Activated naive CD8-positive, alpha-beta T cell (primary cell): Measurements from ENCODE around the gene EML4.
"Not testable (repeated sequence)": the region's sequence is repeated elsewhere in the genome, so short reads cannot be mapped to it uniquely, and the experiment has no call there.

ENCODE experiments used
- H3K27ac Mint-ChIP-seq: one replicate; pipeline ENCODE4 v1.8.0; 2021; ENCODE audit warnings: mixed read lengths
- H3K27me3 Mint-ChIP-seq: one replicate; pipeline ENCODE4 v1.8.0; 2021; ENCODE audit warnings: mixed read lengths
- H3K36me3 Mint-ChIP-seq: one replicate; pipeline ENCODE4 v1.8.0; 2021; ENCODE audit warnings: mixed read lengths
- H3K4me1 Mint-ChIP-seq: one replicate; pipeline ENCODE4 v1.8.0; 2021; ENCODE audit warnings: low read depth, mixed read lengths
- H3K4me3 Mint-ChIP-seq: one replicate; pipeline ENCODE4 v1.8.0; 2021; ENCODE audit warnings: mild to moderate bottlenecking, mixed read lengths
- H3K9me3 Mint-ChIP-seq: one replicate; pipeline ENCODE4 v1.8.0; 2021; ENCODE audit warnings: low read depth, mixed read lengths

The EML4 gene

DNA sequence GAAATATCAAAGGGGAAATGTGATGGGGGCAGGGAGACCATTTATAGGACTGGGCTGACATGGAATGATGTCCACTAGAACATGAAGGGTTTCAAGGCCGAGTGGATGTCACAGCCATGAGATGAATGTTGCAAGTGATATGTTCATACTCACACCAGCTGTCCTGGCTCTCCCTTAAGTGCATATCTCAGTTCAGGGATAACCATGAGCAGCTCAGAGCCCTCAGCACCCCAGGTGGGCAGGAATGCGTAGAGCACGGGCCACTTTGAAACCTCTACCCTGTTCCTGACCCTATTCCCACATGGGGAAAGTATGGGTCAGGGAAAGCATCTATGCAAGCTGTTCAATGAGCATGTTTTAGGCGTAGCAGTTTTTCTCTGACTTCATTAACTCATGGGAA lies 12.4 kb upstream of the EML4 start:
- Mint-ChIP-seq H3K36me3 (no peaks in the 10 kb centered on the region), H3K4me3 (no peak overlapping the region), H3K27ac (no peak overlapping the region), H3K9me3 (no peaks in the 10 kb centered on the region), H3K4me1 (peaks cover 1% of the 10 kb centered on the region), H3K27me3 (no peaks in the 10 kb centered on the region)

DNA sequence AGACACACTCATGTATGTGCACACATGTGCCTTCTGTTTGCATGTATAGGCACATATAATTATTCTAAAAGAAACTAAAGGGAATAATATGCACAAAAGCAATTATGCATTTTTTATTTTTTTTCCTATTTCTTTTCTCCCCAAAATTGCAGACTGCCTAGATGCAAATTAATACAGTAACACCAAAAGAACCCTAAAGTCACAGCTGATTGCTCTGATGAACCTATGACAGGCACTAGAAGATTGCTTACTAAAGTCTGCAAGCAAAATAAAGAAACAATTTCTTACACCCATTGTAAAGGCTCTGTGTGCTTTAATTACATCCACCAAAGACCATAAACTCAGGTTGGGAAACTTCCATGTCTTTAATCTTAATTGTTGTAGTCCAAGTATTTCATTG lies 7.7 kb upstream of the EML4 start:
- Mint-ChIP-seq H3K9me3 (no peaks in the 10 kb centered on the region), H3K4me3 (no peak overlapping the region), H3K4me1 (no peaks in the 10 kb centered on the region), H3K36me3 (no peaks in the 10 kb centered on the region), H3K27me3 (no peaks in the 10 kb centered on the region), H3K27ac (no peak overlapping the region)

DNA sequence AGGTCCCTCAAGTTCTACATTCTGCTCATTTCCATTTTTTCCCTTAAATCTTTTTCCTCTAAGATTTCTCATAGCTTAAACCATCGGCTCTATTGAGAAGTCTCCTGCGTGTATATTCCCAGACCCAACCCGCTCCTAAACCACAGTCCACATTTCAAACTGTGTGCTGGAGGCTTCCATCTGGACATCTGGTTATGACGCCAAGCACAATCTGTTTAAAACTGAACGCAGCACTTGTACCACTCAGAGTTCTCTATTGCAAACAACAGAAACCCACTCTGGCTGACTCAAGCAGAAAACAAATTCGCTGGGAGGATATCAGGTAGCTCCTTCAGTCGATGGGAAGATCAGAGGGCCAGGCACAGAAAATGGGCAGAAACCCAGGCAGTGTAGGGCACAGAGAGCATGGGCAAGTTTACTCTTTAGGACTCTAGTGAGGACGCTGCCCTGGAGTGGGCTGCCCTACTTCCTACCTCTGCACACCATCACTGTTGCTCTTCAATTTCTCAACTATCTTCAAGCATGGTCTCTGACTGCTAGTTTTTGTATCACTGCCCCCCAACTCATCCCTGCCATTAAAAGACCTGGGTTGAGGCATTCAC lies 5.6 kb upstream of the EML4 start:
- no peaks in the 10 kb centered on the region for H3K36me3 Mint-ChIP-seq
- H3K4me1 Mint-ChIP-seq = peaks cover 2% of the 10 kb centered on the region
- H3K27ac Mint-ChIP-seq = no peak overlapping the region
- H3K27me3 Mint-ChIP-seq = no peaks in the 10 kb centered on the region
- H3K4me3 Mint-ChIP-seq = no peak overlapping the region
- H3K9me3 Mint-ChIP-seq = no peaks in the 10 kb centered on the region

DNA sequence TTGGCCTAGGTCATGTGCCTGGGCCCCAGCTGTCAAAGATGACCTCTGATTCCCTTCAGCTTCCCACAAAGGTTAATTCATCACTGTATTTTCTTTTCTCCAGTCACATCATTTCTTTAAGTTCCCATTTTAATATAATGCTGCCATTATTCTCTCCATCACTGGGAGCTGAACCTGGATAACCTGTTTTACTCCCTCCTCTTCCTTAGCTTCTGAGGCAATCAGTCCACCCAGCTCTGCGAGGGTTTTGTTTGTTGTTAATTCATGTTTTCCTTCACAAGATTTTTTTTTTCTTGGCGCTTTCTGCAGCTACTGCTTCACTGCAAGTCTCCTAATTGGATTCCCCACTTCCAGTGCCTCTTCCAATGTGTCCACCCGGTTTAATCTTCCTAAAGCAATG lies 5.1 kb upstream of the EML4 start:
- Mint-ChIP-seq H3K27me3 (no peaks in the 10 kb centered on the region), H3K4me3 (no peak overlapping the region), H3K9me3 (no peaks in the 10 kb centered on the region), H3K27ac (no peak overlapping the region), H3K4me1 (peaks cover 6% of the 10 kb centered on the region), H3K36me3 (no peaks in the 10 kb centered on the region)

DNA sequence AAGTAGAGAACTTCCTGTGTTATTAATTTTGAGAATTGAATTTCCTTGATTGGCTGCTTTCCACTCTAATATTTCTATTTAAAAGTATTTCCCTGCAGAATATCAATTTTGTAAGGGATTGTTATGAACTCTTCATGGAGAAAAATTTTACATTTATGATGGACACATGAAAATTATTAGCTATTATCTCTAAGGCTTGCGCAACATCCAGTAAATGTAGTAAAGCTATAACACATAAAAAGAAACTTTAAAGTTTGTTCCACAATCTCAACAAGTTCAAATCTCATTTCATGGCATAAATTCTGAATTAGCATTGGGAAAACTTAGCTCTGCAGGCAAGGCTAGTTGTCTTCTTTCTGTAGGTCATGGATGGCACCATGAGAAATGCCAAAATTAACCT lies 4.2 kb upstream of the EML4 start:
- Mint-ChIP-seq H3K27me3 (no peaks in the 10 kb centered on the region), H3K4me3 (no peak overlapping the region), H3K4me1 (peaks cover 6% of the 10 kb centered on the region), H3K9me3 (no peaks in the 10 kb centered on the region), H3K36me3 (no peaks in the 10 kb centered on the region), H3K27ac (no peak overlapping the region)

DNA sequence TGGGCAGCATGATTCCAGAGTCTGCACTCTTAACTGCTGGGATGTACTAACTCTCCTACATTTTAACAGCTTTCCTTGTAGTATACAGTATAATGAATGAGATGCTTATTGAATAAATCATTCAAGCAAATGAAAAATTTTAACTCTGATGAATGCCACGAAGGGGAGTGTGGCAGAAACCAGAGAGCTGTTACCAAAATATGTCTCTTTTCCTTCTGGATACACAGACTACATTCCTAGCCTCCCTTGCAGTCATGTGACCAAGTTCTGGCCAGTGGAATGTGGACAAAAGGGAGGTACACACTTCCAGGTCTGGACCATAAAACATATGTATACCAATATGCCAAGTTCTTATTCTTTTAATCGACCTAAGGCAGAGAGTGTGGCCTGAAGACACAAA lies 1.7 kb upstream of the EML4 start:
- Mint-ChIP-seq H3K4me3 (no peak overlapping the region), H3K36me3 (no peaks in the 10 kb centered on the region), H3K9me3 (no peaks in the 10 kb centered on the region), H3K4me1 (peaks cover 6% of the 10 kb centered on the region), H3K27me3 (no peaks in the 10 kb centered on the region), H3K27ac (peak overlapping the region; percentile 16)

DNA sequence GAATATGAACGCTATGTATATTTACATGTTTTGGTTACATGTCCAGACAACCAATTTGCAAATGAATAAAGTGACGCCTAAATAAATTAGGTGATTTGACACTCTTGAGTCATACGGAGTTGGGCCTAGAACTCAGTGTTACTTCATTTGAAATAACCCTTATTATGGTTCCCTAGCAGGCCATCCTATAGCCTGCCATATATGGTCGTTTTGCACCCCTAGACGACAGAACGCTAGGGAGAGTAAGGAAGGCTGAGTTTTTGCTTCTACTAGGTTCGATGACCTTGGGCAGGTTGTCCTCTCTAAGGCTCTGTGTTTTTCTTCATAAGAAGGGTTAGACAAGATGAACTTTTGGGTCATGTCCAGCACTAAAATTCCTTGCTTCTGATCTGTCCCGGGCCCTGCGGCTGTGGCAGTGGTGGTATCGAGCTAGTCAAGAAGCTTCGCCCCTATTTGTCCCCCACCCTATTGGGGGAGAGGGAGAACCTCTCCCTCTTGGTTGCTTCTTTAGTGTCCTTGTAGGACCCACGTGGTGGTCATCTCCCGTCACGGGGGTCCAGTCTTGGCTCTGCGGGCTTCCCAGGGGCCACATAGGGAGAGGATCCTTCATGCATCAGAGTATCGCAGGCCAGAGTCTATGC lies 574 bp upstream of the EML4 start:
- peak overlapping the region; percentile 71 for H3K27ac Mint-ChIP-seq
- no peaks in the 10 kb centered on the region for H3K27me3 Mint-ChIP-seq
- H3K9me3 Mint-ChIP-seq = no peaks in the 10 kb centered on the region
- peaks cover 6% of the 10 kb centered on the region for H3K4me1 Mint-ChIP-seq
- no peak overlapping the region for H3K4me3 Mint-ChIP-seq
- no peaks in the 10 kb centered on the region for H3K36me3 Mint-ChIP-seq

DNA sequence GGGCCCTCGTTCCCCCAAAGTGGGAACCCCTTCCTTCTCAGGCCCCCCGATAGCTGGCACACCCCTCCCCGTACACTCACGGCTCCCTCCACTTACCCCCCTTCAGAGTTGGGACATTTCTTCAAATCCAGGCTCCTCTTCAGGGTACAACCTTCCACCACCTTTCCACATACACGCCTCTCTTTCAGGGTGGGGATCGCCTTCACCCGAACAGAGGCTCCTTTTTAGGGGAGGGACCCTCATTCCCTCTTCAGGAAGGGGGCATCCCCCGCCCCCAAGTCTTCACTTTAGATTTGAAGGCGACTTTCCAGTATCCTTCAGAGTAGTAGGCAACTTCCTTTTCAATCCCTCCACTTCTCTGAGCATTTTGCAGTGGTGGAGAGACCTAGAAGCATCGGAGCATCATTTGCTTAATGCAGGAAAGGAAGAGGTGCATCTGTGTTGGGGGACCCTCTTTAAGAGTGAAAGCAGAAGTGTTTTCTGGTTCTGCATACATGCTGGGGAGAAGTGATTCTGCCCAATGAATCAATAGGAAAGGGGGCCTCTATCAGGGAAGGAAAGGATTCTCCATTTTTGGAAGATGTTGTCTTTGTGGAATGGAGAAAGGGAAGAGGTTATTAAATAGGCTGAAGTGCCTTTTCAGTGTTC lies 845 bp downstream of the EML4 start:
- Mint-ChIP-seq H3K27ac (no peak overlapping the region), H3K4me3 (no peak overlapping the region), H3K36me3 (no peaks in the 10 kb centered on the region), H3K9me3 (no peaks in the 10 kb centered on the region), H3K27me3 (no peaks in the 10 kb centered on the region), H3K4me1 (peaks cover 8% of the 10 kb centered on the region)

DNA sequence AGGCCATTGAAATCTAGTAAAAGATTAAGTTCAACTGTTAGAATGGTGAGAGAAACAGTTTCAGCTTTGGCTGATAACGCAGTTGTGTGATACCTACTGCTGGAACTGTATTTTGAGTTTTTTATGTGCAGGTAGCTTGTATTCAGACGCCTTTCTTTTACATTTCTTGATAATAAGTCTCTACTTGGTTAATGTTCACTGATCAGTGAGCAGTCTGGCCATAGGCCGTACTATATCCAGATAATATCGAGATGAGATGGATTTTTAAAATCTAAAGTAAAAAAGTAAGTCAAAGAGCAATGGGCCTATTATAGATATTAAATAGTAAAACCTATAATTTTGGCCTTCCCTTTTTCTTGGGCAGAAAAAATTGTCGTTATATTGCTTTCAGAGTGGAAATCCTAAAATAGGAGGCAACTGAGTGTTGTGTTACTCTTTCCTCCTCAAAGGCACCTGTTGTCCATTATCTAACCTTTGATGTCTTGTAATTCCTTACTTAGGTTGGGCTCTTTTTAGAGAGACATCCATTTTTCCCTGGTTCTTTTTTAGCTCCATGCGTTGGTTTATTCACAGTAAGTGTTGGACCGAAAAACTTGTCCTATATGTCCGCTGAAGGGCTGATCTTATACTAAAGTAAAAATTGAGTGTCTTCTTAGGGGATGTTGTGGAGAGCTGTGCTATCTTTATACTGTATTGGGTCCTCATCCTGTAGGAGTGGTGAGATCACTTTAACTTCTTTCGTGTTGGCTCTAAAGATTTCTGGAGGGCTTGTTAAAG lies 1.7 kb downstream of the EML4 start:
- Mint-ChIP-seq H3K27me3 (no peaks in the 10 kb centered on the region), H3K4me1 (peaks cover 11% of the 10 kb centered on the region), H3K4me3 (no peak overlapping the region), H3K9me3 (no peaks in the 10 kb centered on the region), H3K36me3 (no peaks in the 10 kb centered on the region), H3K27ac (no peak overlapping the region)

DNA sequence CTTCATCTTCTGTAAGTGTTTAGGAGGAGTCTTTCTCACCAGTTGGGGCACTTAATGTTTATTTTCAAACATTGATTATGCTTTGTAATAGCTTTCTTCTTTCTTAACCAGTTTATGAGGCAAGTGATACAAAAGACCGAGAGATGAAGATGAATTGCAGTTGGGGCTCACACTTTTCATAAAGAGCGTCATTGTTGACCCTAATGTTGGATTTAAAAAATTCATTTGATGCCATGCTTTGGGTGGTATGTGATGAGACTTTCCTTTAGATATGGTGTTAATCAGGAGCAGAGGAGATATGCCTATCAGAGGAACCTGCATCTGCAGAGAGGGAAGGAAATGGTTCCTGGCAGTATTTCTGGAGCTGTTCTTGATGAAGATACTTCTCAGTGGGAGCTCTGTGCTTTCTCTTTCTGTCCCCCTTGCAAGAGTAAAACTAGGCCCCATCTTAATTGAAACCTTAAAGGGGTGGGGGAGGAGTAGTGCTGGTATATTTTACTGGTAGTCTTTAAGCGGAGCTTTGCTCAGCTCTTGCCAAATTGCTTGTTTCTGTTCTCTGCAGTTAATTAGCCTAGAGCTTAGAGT lies 2.3 kb downstream of the EML4 start:
- no peaks in the 10 kb centered on the region for H3K9me3 Mint-ChIP-seq

DNA sequence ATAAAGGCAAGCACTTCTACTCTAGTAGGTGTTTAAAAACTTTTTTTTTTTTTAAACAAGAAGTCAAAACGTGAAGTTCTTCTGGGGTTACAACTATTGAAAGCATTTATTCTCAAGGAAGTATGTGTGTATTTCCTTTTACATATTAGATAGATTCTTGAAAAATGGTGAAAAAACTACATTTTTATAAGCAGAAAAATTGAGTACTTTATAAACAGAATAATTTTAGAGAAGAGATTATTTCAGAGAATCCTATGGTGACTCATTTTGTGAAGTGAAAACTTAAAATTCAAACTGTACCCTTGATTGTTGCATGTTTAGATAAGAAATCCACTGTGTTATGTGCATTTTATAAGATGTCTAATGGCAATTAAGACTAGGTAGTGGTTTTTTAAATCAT lies 2.9 kb downstream of the EML4 start:
- Mint-ChIP-seq H3K4me1 (peaks cover 22% of the 10 kb centered on the region), H3K27ac (no peak overlapping the region), H3K4me3 (no peak overlapping the region), H3K27me3 (no peaks in the 10 kb centered on the region), H3K9me3 (no peaks in the 10 kb centered on the region), H3K36me3 (peaks cover 6% of the 10 kb centered on the region)

More for the DNA sequence above, 2.3 kb downstream of the EML4 start:
- Mint-ChIP-seq H3K4me1 (peaks cover 18% of the 10 kb centered on the region), H3K27me3 (no peaks in the 10 kb centered on the region), H3K36me3 (peaks cover 6% of the 10 kb centered on the region), H3K4me3 (no peak overlapping the region), H3K27ac (no peak overlapping the region)

DNA sequence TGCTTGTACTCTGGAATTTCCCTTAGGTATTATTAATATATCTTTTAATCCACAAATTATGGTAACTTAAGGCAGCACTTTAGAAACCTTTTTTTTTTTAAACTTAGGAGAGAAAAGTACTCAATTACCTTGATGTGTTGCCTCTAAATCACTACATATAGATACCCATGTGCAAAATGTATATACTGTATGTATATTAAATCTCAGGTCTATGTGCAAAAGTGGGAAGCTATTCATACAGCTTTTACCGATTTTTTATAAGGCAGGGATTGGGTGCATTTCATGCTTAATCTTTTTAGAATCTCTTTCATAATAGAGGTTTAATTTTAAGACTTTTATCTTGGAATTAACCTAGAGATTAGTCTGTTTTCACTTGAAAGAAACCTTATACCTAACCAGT lies 3.4 kb downstream of the EML4 start:
- Mint-ChIP-seq H3K27me3 (no peaks in the 10 kb centered on the region), H3K36me3 (peaks cover 6% of the 10 kb centered on the region), H3K9me3 (no peaks in the 10 kb centered on the region), H3K4me3 (no peak overlapping the region), H3K27ac (peak overlapping the region; percentile 70), H3K4me1 (peaks cover 26% of the 10 kb centered on the region)

DNA sequence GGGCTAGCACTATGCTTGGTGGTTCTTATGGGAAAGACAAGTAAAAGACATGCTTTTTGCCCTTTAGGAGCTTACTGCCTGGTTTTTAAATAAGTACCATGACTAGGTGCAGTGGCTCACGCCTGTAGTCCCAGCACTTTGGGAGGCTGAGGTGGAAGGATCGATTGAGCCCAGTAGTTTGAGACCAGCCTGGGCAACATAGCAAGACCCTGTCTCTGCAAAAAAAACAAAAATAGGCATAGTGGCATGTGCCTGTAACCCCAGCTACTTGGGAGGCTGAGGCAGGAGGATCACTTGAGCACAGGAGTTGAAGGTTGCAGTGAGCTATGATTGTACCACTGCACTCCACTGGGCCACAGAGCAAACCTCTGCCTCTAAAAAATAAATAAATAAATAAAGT lies 4.3 kb downstream of the EML4 start:
- H3K4me1 Mint-ChIP-seq = peaks cover 33% of the 10 kb centered on the region
- not testable (repeated sequence) for H3K36me3 Mint-ChIP-seq

DNA sequence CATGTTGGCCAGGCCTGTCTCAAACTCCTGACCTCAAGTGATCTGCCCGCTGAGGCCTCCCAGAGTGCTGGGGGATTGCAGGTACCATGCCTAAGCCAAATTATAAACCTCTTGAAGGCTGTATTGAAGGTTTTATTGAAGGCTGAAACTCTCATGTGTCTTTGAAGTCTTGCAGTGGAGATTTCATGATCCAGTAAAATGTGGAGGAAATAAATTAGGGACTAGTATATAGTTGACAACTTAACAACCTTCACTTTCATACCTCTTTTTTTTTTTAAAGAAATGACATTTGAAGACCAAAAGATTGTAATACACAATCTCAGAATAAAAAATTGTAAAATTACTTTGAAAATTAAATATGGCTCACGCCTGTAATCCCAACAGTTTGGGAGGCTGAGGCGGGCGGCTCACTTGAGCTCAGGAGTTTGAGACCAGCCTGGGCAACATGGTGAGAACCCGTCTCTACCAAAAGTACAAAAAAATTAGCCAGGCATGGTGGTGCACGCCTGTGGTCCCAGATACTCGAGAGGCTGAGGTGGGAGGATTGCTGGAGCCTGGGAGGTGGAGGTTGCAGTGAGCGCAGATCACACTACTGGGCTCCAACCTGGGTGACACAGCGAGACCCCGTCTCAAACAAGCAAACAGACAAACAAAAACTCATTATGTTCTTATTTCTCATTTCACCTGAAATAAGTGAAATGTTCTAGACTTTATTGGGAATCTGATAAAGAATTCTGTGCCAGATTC lies 8.0 kb downstream of the EML4 start:
- Mint-ChIP-seq H3K4me3 (no peak overlapping the region), H3K27me3 (no peaks in the 10 kb centered on the region), H3K27ac (peak overlapping the region; percentile 46), H3K9me3 (no peaks in the 10 kb centered on the region), H3K4me1 (peaks cover 61% of the 10 kb centered on the region), H3K36me3 (peaks cover 12% of the 10 kb centered on the region)

More for the DNA sequence above, 4.3 kb downstream of the EML4 start:
- not testable (repeated sequence) for H3K9me3 Mint-ChIP-seq, H3K27me3 Mint-ChIP-seq, H3K4me3 Mint-ChIP-seq
- peak overlapping the region; percentile 70 for H3K27ac Mint-ChIP-seq
